Breast epithelium (tissue), 3 donors: ENCODE data around the gene CASS4.

Source experiments
- POLR2AphosphoS5 ChIP-seq, 3 donors: sonication (generic); formaldehyde crosslinking; IDR thresholded peaks; one replicate each; pipeline ENCODE4 v1.6.1; 2017; ENCODE audit warnings: antibody characterized with exemption in 3 of 3
- TF ChIP-seq, protein P1 (sequence below), 3 donors: fragments of 450-650 bp; IDR thresholded peaks; one replicate each; pipeline ENCODE4 v1.5.1; 2016 to 2017; ENCODE audit warnings: antibody characterized with exemption in 3 of 3, mild to moderate bottlenecking in 3 of 3, moderate library complexity in 3 of 3

DNA sequence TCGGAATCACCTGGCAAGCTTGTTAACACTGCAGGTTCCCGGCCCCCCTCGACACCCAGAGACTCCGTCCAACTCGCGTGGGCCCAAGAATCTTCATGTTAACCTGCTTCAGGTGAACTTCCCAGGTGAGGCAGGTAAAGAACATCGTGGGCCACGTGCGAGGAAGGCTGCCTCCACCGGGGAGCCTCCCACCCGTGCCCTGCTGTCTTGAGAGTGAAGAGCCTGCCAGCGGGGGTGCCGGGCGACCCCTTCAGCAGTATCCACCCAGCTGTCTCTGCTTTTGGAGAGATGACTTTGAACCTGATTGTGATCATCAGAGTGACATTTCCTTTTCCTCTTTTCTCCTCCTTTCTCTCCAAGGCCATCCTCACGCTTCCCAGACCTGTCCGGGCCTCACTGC lies 33.5 kb downstream of the CASS4 start:
- TF ChIP-seq, protein P1, sequence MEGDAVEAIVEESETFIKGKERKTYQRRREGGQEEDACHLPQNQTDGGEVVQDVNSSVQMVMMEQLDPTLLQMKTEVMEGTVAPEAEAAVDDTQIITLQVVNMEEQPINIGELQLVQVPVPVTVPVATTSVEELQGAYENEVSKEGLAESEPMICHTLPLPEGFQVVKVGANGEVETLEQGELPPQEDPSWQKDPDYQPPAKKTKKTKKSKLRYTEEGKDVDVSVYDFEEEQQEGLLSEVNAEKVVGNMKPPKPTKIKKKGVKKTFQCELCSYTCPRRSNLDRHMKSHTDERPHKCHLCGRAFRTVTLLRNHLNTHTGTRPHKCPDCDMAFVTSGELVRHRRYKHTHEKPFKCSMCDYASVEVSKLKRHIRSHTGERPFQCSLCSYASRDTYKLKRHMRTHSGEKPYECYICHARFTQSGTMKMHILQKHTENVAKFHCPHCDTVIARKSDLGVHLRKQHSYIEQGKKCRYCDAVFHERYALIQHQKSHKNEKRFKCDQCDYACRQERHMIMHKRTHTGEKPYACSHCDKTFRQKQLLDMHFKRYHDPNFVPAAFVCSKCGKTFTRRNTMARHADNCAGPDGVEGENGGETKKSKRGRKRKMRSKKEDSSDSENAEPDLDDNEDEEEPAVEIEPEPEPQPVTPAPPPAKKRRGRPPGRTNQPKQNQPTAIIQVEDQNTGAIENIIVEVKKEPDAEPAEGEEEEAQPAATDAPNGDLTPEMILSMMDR (IDR thresholded peaks at IDR 0.05), result no peak
- no peak for TF ChIP-seq POLR2AphosphoS5 (IDR thresholded peaks at IDR 0.05)
